ENCODE data around the gene SMARCA4. TPM values are rescaled to one million over a fixed set of nuclear protein-coding genes. Genes with fewer than 3 reads are reported as not detected.
A peak's percentile ranks its signal among the peaks of the same experiment; 100 is the strongest.
"Not testable (repeated sequence)": the region's sequence is repeated elsewhere in the genome, so short reads cannot be mapped to it uniquely, and the experiment has no call there.

Gene SMARCA4
- total RNA-seq, 1 experiment from 2014 or later = 103 TPM

DNA sequence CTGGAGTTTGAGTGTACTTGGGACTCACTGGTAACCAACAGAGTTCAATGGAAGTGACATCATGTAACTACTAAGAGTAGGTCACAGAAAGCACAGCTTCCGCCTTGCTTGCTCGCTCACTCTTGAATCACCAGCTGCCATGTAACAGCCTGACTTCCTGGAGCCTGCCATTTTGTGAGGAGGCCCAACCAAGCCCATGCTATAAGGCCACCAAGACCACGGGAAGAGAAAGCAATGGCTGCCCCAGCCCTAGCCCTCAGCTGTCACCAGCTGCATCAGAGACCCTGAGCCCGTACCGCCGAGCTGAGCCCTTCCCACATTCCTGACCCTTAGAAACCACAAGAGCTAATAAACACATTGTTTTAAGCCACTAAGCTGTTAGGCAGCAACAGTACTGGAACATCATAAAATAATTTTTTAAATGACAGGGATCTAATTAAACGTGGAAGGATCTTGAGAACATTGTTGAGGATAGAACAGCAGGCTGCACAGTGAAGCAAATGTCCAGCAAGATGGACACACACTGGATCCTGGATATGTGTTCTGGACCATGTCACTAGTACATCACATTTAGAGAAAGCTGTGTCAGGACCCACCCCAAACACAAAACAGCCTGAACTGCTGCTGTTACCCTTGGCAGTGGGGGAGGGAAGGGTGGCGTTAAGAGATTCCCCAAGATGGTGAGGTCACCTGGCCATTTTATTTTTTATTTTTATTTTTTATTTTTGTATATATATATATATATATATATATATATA lies 106.7 kb downstream of the SMARCA4 start:
- Histone ChIP-seq H3K4me1 (ENCODE audit: low read length) (no peaks in the 10 kb centered on the region), H3K79me2 (ENCODE audit: low read length) (no peaks in the 10 kb centered on the region), H3K4me3 (ENCODE audit: low read length) (no peak overlapping the region), H3K36me3 (ENCODE audit: insufficient read depth, low read length) (0 out of 2 replicates have a peak, but pooled peaks cover 5% of the 10 kb centered on the region), H3K27me3 (ENCODE audit: low read length) (no peaks in the 10 kb centered on the region), H4K20me1 (ENCODE audit: insufficient read depth, low read depth, low read length) (no peaks in the 10 kb centered on the region), H3K9me2 (replicated peaks; ENCODE audit: insufficient read depth, low read length) (no peaks in the 10 kb centered on the region), H3K4me2 (ENCODE audit: low read depth, low read length, poor library complexity, severe bottlenecking) (no peak overlapping the region), H2AFZ (ENCODE audit: low read length) (no peak overlapping the region), H3K9ac (ENCODE audit: low read length) (no peak overlapping the region), H3K27ac (ENCODE audit: low read length) (no peak overlapping the region), H3K9me3 (ENCODE audit: low read length) (no peaks in the 10 kb centered on the region)
- DNase-seq = no peak

DNA sequence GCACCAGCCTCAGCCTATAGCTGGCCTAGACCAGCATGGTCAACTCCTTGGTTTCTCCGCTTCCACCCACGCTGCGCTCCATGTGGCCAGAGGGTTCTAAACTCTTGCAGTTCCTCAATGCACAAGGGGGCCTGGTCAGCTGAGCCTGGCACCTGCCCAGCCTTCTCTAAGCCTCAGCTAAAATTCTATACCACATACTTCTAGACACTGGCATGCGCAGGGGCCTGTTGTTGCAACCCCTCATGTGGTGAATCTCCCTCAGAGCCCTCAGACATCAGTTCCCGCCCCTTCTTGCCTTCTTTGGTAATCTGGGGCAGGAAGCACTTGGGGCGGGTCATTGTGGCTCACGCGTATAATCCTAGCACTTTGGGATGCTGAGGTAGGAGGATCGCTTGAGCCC lies 108.7 kb downstream of the SMARCA4 start:
- Histone ChIP-seq H2AFZ (ENCODE audit: low read length) (no peak overlapping the region), H3K9me3 (ENCODE audit: low read length) (no peaks in the 10 kb centered on the region), H3K79me2 (ENCODE audit: low read length) (no peaks in the 10 kb centered on the region), H3K9ac (ENCODE audit: low read length) (no peak overlapping the region), H3K4me2 (ENCODE audit: low read depth, low read length, poor library complexity, severe bottlenecking) (no peak overlapping the region), H3K36me3 (ENCODE audit: insufficient read depth, low read length) (0 out of 2 replicates have a peak, but pooled peaks cover 5% of the 10 kb centered on the region), H4K20me1 (ENCODE audit: insufficient read depth, low read depth, low read length) (no peaks in the 10 kb centered on the region), H3K4me3 (ENCODE audit: low read length) (no peak overlapping the region), H3K4me1 (ENCODE audit: low read length) (no peaks in the 10 kb centered on the region; the same call in 1 of the 2 replicates), H3K9me2 (replicated peaks; ENCODE audit: insufficient read depth, low read length) (no peaks in the 10 kb centered on the region), H3K27ac (ENCODE audit: low read length) (no peak overlapping the region), H3K27me3 (ENCODE audit: low read length) (no peaks in the 10 kb centered on the region)
- DNase-seq = no peak

DNA sequence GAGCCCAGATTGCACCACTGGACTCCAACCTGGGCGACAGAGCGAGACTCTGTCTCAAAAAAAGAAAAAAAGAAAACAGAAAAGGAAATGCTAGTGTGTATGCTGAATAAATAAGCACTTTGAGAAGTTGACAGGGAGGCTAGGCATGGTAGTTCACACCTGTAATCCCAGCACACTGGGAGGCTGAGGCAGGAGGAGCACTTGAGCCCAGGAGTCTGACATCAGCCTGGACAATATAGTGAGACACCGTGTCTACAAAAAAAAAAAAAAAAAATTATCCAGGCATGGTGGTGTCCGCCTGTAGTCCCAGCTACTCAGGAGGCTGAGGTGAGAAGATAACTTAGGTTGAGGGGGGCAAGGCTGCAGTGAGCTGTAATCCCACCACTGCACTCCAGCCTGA lies 109.3 kb downstream of the SMARCA4 start:
- no peaks in the 10 kb centered on the region; the same call in 1 of the 2 replicates for H3K4me1 ChIP-seq (ENCODE audit: low read length)
- H3K9me3 ChIP-seq (ENCODE audit: low read length) = no peaks in the 10 kb centered on the region
- no peak overlapping the region for H3K27ac ChIP-seq (ENCODE audit: low read length)
- H3K27me3 ChIP-seq (ENCODE audit: low read length) = no peaks in the 10 kb centered on the region
- no peak overlapping the region for H2AFZ ChIP-seq (ENCODE audit: low read length)
- no peaks in the 10 kb centered on the region for H3K9me2 ChIP-seq (replicated peaks; ENCODE audit: insufficient read depth, low read length)
- H3K79me2 ChIP-seq (ENCODE audit: low read length) = no peaks in the 10 kb centered on the region
- no peak for DNase-seq
- H3K36me3 ChIP-seq (ENCODE audit: insufficient read depth, low read length) = 0 out of 2 replicates have a peak, but pooled peaks cover 5% of the 10 kb centered on the region
- H3K4me2 ChIP-seq (ENCODE audit: low read depth, low read length, poor library complexity, severe bottlenecking) = no peak overlapping the region
- H3K9ac ChIP-seq (ENCODE audit: low read length) = no peak overlapping the region
- H4K20me1 ChIP-seq (ENCODE audit: insufficient read depth, low read depth, low read length) = no peaks in the 10 kb centered on the region
- no peak overlapping the region for H3K4me3 ChIP-seq (ENCODE audit: low read length)

DNA sequence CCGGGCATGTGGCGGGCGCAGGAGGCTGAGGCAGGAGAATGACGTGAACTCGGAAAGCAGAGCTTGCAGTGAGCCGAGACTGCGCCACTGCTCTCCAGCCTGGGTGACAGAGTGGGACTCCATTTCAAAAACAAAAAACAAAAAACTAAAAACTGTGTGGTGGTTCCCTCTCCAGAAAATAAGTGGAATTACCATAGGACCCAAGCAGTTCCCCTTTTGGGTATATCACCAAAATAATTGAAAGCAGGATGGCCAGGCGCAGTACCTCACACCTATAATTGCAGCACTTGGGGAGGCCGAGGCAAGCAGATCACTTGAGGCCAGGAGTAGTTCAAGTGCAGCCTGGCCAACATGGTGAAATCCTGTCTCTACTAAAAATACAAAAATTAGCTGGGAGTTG lies 112.7 kb downstream of the SMARCA4 start:
- Histone ChIP-seq H3K9ac (ENCODE audit: low read length) (no peak overlapping the region), H2AFZ (ENCODE audit: low read length) (no peak overlapping the region), H3K36me3 (ENCODE audit: insufficient read depth, low read length) (no peaks in the 10 kb centered on the region)

DNA sequence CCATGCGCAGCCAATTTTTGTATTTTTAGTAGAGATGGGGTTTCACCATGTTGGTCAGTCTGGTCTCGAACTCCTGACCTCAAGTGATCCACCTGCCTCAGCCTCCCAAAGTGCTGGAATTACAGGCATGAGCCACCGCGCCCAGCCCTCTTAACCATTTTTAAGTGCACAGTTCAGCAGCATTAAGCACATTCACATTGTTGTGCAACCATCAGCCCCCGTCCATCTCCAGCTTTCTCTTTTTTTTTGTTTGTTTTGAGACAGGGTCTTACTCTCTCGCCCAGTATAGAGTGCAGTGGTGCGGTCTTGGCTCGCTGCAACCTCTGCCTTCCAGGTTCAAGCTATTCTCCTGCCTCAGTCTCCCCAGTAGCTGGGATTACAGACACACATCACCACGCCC lies 116.0 kb downstream of the SMARCA4 start:
- not testable (repeated sequence) for H3K4me3 ChIP-seq (ENCODE audit: low read length); H3K9me3 ChIP-seq (ENCODE audit: low read length); H3K79me2 ChIP-seq (ENCODE audit: low read length); H3K27ac ChIP-seq (ENCODE audit: low read length); H3K9ac ChIP-seq (ENCODE audit: low read length); H3K27me3 ChIP-seq (ENCODE audit: low read length); H3K9me2 ChIP-seq (replicated peaks; ENCODE audit: insufficient read depth, low read length); H3K36me3 ChIP-seq (ENCODE audit: insufficient read depth, low read length); H3K4me2 ChIP-seq (ENCODE audit: low read depth, low read length, poor library complexity, severe bottlenecking); H2AFZ ChIP-seq (ENCODE audit: low read length); DNase-seq; H4K20me1 ChIP-seq (ENCODE audit: insufficient read depth, low read depth, low read length); H3K4me1 ChIP-seq (ENCODE audit: low read length)

More for the DNA sequence above, 112.7 kb downstream of the SMARCA4 start:
- no peaks in the 10 kb centered on the region for H3K79me2 ChIP-seq (ENCODE audit: low read length)
- H3K27ac ChIP-seq (ENCODE audit: low read length) = no peak overlapping the region
- H3K4me3 ChIP-seq (ENCODE audit: low read length) = no peak overlapping the region
- H3K4me2 ChIP-seq (ENCODE audit: low read depth, low read length, poor library complexity, severe bottlenecking) = no peak overlapping the region
- no peaks in the 10 kb centered on the region for H4K20me1 ChIP-seq (ENCODE audit: insufficient read depth, low read depth, low read length)
- no peaks in the 10 kb centered on the region for H3K9me2 ChIP-seq (replicated peaks; ENCODE audit: insufficient read depth, low read length)
- no peaks in the 10 kb centered on the region for H3K27me3 ChIP-seq (ENCODE audit: low read length)
- DNase-seq = no peak
- no peaks in the 10 kb centered on the region for H3K9me3 ChIP-seq (ENCODE audit: low read length)
- H3K4me1 ChIP-seq (ENCODE audit: low read length) = no peaks in the 10 kb centered on the region; the same call in 1 of the 2 replicates

DNA sequence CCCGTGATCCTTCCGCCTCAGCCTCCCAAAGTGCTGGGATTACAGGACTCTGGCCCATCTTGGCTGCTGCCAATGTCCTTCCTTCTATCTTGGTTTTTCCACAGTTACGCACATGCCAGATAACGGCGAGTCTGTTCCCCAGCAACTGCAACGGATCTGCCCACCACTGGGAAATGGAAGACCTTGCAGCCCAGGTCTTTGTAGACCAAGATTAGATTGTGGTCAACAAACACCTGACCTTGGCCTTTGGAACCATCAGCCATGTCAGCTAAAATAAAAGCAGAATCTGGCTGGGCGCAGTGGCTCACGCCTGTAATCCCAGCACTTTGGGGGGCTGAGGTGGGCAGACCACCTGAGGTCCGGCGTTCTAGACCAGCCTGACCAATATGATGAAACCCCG lies 118.1 kb downstream of the SMARCA4 start:
- Histone ChIP-seq H2AFZ (ENCODE audit: low read length) (no peak overlapping the region), H3K36me3 (ENCODE audit: insufficient read depth, low read length) (no peaks in the 10 kb centered on the region), H3K9ac (ENCODE audit: low read length) (no peak overlapping the region), H4K20me1 (ENCODE audit: insufficient read depth, low read depth, low read length) (no peaks in the 10 kb centered on the region), H3K4me2 (ENCODE audit: low read depth, low read length, poor library complexity, severe bottlenecking) (no peak overlapping the region), H3K79me2 (ENCODE audit: low read length) (no peaks in the 10 kb centered on the region), H3K9me2 (replicated peaks; ENCODE audit: insufficient read depth, low read length) (no peaks in the 10 kb centered on the region), H3K4me1 (ENCODE audit: low read length) (no peaks in the 10 kb centered on the region; the same call in 1 of the 2 replicates), H3K4me3 (ENCODE audit: low read length) (no peak overlapping the region), H3K27ac (ENCODE audit: low read length) (no peak overlapping the region), H3K9me3 (ENCODE audit: low read length) (no peaks in the 10 kb centered on the region), H3K27me3 (ENCODE audit: low read length) (no peaks in the 10 kb centered on the region)
- no peak for DNase-seq

DNA sequence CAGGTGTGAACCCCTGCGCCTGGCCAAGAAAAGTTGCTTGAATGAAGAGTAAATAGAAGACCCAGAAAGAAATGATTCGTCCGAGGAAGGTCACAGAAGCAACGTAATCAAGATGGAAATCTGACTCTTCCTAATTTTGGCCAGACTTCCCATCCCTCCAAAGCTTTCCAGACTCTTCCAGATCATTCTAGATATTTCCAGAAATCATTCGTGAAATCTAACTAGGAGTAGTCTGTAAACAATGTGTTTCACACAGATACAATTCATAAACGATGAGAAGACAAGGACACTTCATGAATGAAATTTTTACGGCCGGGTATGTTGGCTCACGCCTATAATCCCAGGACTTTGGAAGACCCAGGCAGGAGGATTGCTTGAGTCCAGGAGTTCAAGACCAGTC lies 119.2 kb downstream of the SMARCA4 start:
- no peak overlapping the region for H2AFZ ChIP-seq (ENCODE audit: low read length)
- no peaks in the 10 kb centered on the region for H3K9me2 ChIP-seq (replicated peaks; ENCODE audit: insufficient read depth, low read length)
- H3K27ac ChIP-seq (ENCODE audit: low read length) = no peak overlapping the region
- no peak overlapping the region for H3K4me3 ChIP-seq (ENCODE audit: low read length)
- no peak overlapping the region for H3K9ac ChIP-seq (ENCODE audit: low read length)
- no peak for DNase-seq
- H3K79me2 ChIP-seq (ENCODE audit: low read length) = no peaks in the 10 kb centered on the region
- no peaks in the 10 kb centered on the region for H3K9me3 ChIP-seq (ENCODE audit: low read length)
- no peak overlapping the region for H3K4me2 ChIP-seq (ENCODE audit: low read depth, low read length, poor library complexity, severe bottlenecking)
- H3K27me3 ChIP-seq (ENCODE audit: low read length) = no peaks in the 10 kb centered on the region
- no peaks in the 10 kb centered on the region for H3K36me3 ChIP-seq (ENCODE audit: insufficient read depth, low read length)
- H3K4me1 ChIP-seq (ENCODE audit: low read length) = no peaks in the 10 kb centered on the region
- H4K20me1 ChIP-seq (ENCODE audit: insufficient read depth, low read depth, low read length) = no peaks in the 10 kb centered on the region

DNA sequence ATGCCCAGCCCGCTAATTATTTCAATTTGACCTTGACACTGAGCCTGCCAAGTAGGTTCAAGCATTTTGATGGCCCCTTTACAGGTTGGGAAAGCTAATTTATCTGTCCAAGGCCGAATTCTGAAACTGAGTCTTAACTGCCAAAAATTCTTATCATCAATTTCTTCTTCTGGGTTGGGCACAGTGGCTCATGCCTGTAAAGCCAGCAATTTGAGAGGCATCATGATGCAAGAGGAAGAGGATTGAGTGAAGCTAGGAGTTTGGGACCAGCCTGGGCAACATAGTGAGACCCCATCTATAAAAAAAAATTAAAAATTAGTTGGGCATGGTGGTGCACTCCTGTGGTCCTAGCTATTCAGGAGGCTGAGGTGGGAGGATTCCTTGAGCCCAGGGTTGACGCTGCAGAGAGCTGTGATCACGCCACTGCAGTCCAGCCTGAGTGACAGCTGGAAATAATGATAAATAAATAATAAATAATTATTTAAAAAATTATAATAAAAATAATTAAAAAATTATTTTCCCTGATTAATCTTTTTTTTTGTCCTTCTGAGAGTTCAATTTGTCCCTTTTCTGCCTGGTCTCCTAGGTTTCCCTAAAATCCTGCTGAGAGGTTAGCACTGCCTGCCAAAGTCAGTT lies 127.2 kb downstream of the SMARCA4 start:
- Histone ChIP-seq H3K9ac (ENCODE audit: low read length) (no peak overlapping the region), H4K20me1 (ENCODE audit: insufficient read depth, low read depth, low read length) (peaks cover 24% of the 10 kb centered on the region), H3K27me3 (ENCODE audit: low read length) (no peaks in the 10 kb centered on the region), H3K9me2 (replicated peaks; ENCODE audit: insufficient read depth, low read length) (no peaks in the 10 kb centered on the region), H3K36me3 (ENCODE audit: insufficient read depth, low read length) (peaks cover 19% of the 10 kb centered on the region), H3K4me1 (ENCODE audit: low read length) (peaks cover 31% of the 10 kb centered on the region), H3K4me2 (ENCODE audit: low read depth, low read length, poor library complexity, severe bottlenecking) (no peak overlapping the region), H3K4me3 (ENCODE audit: low read length) (no peak overlapping the region), H3K79me2 (ENCODE audit: low read length) (peaks cover 33% of the 10 kb centered on the region), H3K27ac (ENCODE audit: low read length) (peak overlapping the region; percentile 92; the same call in 1 of the 2 replicates), H3K9me3 (ENCODE audit: low read length) (no peaks in the 10 kb centered on the region), H2AFZ (ENCODE audit: low read length) (no peak overlapping the region)
- DNase-seq = no peak

Measured in Karpas-422 (cell line).